Lower lobe of right lung (tissue), 2 donors: ENCODE results near the gene PSMB4. TPM values are rescaled to one million over a fixed set of nuclear protein-coding genes. Genes with fewer than 3 reads are reported as not detected.
A peak's percentile ranks its signal among the peaks of the same experiment; 100 is the strongest.

ENCODE experiments used
- ATAC-seq, 2 donors: fragments of 200-7000 bp; cut with Tn5 transposase; one replicate each; pipeline ENCODE4 v1.9.1; 2020 to 2022; ENCODE audit warnings: mild to moderate bottlenecking in 2 of 2, moderate library complexity in 2 of 2
- DNase-seq: peaks from one replicate; pipeline ENCODE4 v3.0.0-alpha.2; 2020
- H3K27ac ChIP-seq: fragments of 200-600 bp; one replicate; pipeline ENCODE4 v1.8.0; 2022
- H3K27me3 ChIP-seq: fragments of 200-600 bp; one replicate; pipeline ENCODE4 v1.8.0; 2022; ENCODE audit warnings: low read depth
- H3K36me3 ChIP-seq: fragments of 200-600 bp; one replicate; pipeline ENCODE4 v1.8.0; 2022; ENCODE audit warnings: mild to moderate bottlenecking
- H3K4me1 ChIP-seq: fragments of 200-600 bp; one replicate; pipeline ENCODE4 v1.8.0; 2022
- H3K4me3 ChIP-seq: fragments of 200-600 bp; one replicate; pipeline ENCODE4 v1.8.0; 2022; ENCODE audit warnings: mild to moderate bottlenecking
- H3K9me3 ChIP-seq: fragments of 200-600 bp; one replicate; pipeline ENCODE4 v1.8.0; 2022
- CTCF ChIP-seq: fragments of 200-600 bp; IDR thresholded peaks from one replicate; pipeline ENCODE4 v1.8.0; 2022; ENCODE audit warnings: antibody characterized with exemption, mild to moderate bottlenecking
- intact Hi-C: fragments of 100-400 bp; cut with DNase I; formaldehyde crosslinking; loops from one replicate; pipeline ENCODE4 v1.11.0; 2022
- total RNA-seq: library from RNA; stranded (reverse); fragmentation: NEBNext Ultra II Directional; extraction: Animal tissue kit (Norgen Biotek cat#: 25700); gene quantifications from one replicate; pipeline ENCODE4 v1.2.1, GENCODE V29; 2021
- donor health status: DM: no; HTN: yes; CAD: no; lungs with severe emphysema.

PSMB4 gene
- total RNA-seq, 1 donor from 2014 or later: 177 TPM

- peak; percentile 88 to 97 for ATAC-seq
- H3K27me3 ChIP-seq: no peaks in the 10 kb centered on the region
- no peaks in the 10 kb centered on the region for H3K9me3 ChIP-seq
- peak; percentile 76 for TF ChIP-seq CTCF
- no peak overlapping the region for H3K27ac ChIP-seq
- intact Hi-C loops: no loop called here
- no peak for DNase-seq
- peaks cover 22% of the 10 kb centered on the region for H3K36me3 ChIP-seq
- H3K4me3 ChIP-seq: no peak overlapping the region
- peaks cover 39% of the 10 kb centered on the region for H3K4me1 ChIP-seq
These were observed 44.7 kb downstream of the PSMB4 start for GRCh38 chr1:151443846-151444782.

- H3K4me3 ChIP-seq: no peak overlapping the region
- H3K27ac ChIP-seq: no peak overlapping the region
- DNase-seq (no peak), ATAC-seq (peak in 1 of 2 donors; percentile 17)
- H3K36me3 ChIP-seq: peaks cover 19% of the 10 kb centered on the region
- peaks cover 33% of the 10 kb centered on the region for H3K4me1 ChIP-seq
- H3K9me3 ChIP-seq: no peaks in the 10 kb centered on the region
- intact Hi-C loops: no loop called here
- no peak for TF ChIP-seq CTCF
- no peaks in the 10 kb centered on the region for H3K27me3 ChIP-seq
These were observed 45.4 kb downstream of the PSMB4 start for GRCh38 chr1:151444783-151445177.

- TF ChIP-seq CTCF: no peak
- Histone ChIP-seq H3K4me1 (peaks cover 28% of the 10 kb centered on the region), H3K27me3 (no peaks in the 10 kb centered on the region), H3K4me3 (no peak overlapping the region), H3K27ac (no peak overlapping the region), H3K36me3 (peaks cover 6% of the 10 kb centered on the region), H3K9me3 (no peaks in the 10 kb centered on the region)
- ATAC-seq (no peak), DNase-seq (no peak)
- intact Hi-C loops: no loop called here
These were observed 48.3 kb downstream of the PSMB4 start for GRCh38 chr1:151447696-151448095.

Other genes with a start within 250 kb of the PSMB4 start
- gene TNFAIP8L2, start 242.9 kb upstream of the PSMB4 start, total RNA-seq: 17.8 TPM
- gene LYSMD1, start 233.7 kb upstream of the PSMB4 start, total RNA-seq: 6.5 TPM
- 38.4 TPM for gene SCNM1, start 233.4 kb upstream of the PSMB4 start, total RNA-seq
- 2.1 TPM for gene TMOD4, start 223.6 kb upstream of the PSMB4 start, total RNA-seq
- gene VPS72, start 209.4 kb upstream of the PSMB4 start, total RNA-seq: 45.3 TPM
- gene PIP5K1A, start 201.0 kb upstream of the PSMB4 start, total RNA-seq: 47.9 TPM
- gene PSMD4, start 144.8 kb upstream of the PSMB4 start, total RNA-seq: 106 TPM
- gene ZNF687, start 117.3 kb upstream of the PSMB4 start, total RNA-seq: 23.7 TPM
- gene PI4KB, start 72.2 kb upstream of the PSMB4 start, total RNA-seq: 66.0 TPM
- 57.6 TPM for gene RFX5, start 52.3 kb upstream of the PSMB4 start, total RNA-seq
- gene SELENBP1, start 26.9 kb upstream of the PSMB4 start, total RNA-seq: 413 TPM
- 98.1 TPM for gene POGZ, start 59.9 kb downstream of the PSMB4 start, total RNA-seq
- gene CGN, start 111.8 kb downstream of the PSMB4 start, total RNA-seq: 52.9 TPM
- gene TUFT1, start 140.7 kb downstream of the PSMB4 start, total RNA-seq: 10.5 TPM
- gene SNX27, start 212.5 kb downstream of the PSMB4 start, total RNA-seq: 66.5 TPM